Epithelial cell of proximal tubule (primary cell): ENCODE measurements around the gene RNASEH2B. TPM values are rescaled to one million over a fixed set of nuclear protein-coding genes. Genes with fewer than 3 reads are reported as not detected.

Source experiments
- DNase-seq: peaks from one replicate; pipeline ENCODE4 v3.0.0-alpha.2; 2011; ENCODE audit warnings: low read depth
- H3K4me3 ChIP-seq: 2 replicates; pipeline ENCODE4 v1.5.1; 2011; ENCODE audit warnings: low read depth, mild to moderate bottlenecking, low read length
- CTCF ChIP-seq: conservative IDR thresholded peaks from 2 replicates; pipeline ENCODE4 v1.5.1; 2012; ENCODE audit warnings: low read depth, mild to moderate bottlenecking, low read length
- total RNA-seq: library from RNA; depleted of rRNA; stranded (reverse); fragments of >200 nt; gene quantifications from 2 replicates; pipeline ENCODE4 v1.2.3, GENCODE V29; 2015

Gene RNASEH2B
- total RNA-seq, 1 donor from 2014 or later = 28.3 TPM

- no peak for DNase-seq
- TF ChIP-seq CTCF = no peak
- no peak overlapping the region for H3K4me3 ChIP-seq
These were observed 35.6 kb upstream of the RNASEH2B start for GRCh38 chr13:50873991-50874390.

- no peak for TF ChIP-seq CTCF
- no peak for DNase-seq
- H3K4me3 ChIP-seq = no peak overlapping the region
These were observed 26.7 kb upstream of the RNASEH2B start for GRCh38 chr13:50882816-50883435.

GRCh38 chr13:50883728-50884127, 25.9 kb upstream of the RNASEH2B start:
- TF ChIP-seq CTCF = no peak
- no peak overlapping the region for H3K4me3 ChIP-seq
- DNase-seq = no peak

GRCh38 chr13:50884265-50884664, 25.3 kb upstream of the RNASEH2B start:
- TF ChIP-seq CTCF = no peak
- no peak overlapping the region for H3K4me3 ChIP-seq
- no peak for DNase-seq

GRCh38 chr13:50887151-50887550, 22.4 kb upstream of the RNASEH2B start:
- no peak overlapping the region for H3K4me3 ChIP-seq
- DNase-seq = no peak
- no peak for TF ChIP-seq CTCF

GRCh38 chr13:50888362-50888761, 21.2 kb upstream of the RNASEH2B start:
- TF ChIP-seq CTCF = no peak
- H3K4me3 ChIP-seq = no peak overlapping the region
- no peak for DNase-seq

- no peak overlapping the region for H3K4me3 ChIP-seq
- no peak for DNase-seq
- TF ChIP-seq CTCF = no peak
These were observed 20.3 kb upstream of the RNASEH2B start for GRCh38 chr13:50889317-50889716.
